GM12891 (cell line): ENCODE results near the gene EML6.

Source experiments
- POLR2A ChIP-seq: IDR thresholded peaks from 2 replicates; pipeline ENCODE4 v1.6.1; 2011; ENCODE audit warnings: low read depth, low read length, control low read depth
- POLR2AphosphoS5 ChIP-seq: IDR thresholded peaks from 2 replicates; pipeline ENCODE4 v1.6.1; 2011; ENCODE audit warnings: low read depth, low read length, control low read depth
- SPI1 ChIP-seq: IDR thresholded peaks from 2 replicates; pipeline ENCODE4 v1.6.1; 2011; ENCODE audit warnings: low read depth, low read length, control low read depth
- TAF1 ChIP-seq: IDR thresholded peaks from 2 replicates; pipeline ENCODE4 v1.6.1; 2011; ENCODE audit warnings: low read depth, low read length, control low read depth

DNA sequence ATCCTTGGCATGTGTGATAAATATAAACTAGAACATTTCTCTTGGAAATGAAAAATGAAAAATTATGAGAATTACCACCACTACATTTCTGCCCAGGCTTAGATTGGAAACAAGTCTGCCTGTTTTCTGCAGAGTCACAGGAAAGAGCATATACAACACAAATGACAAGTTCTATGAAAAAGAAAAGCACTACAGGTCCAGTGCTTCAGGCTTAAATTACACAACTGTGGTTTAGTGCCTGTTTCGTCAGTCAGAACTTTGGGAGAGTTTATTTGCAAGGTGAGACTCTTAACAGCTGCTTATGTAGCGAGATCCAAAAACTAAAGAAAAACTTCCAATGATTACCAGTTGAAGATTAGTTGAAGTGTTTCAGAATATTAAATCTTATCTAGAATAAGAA lies 257.9 kb downstream of the EML6 start:
- no peak for TF ChIP-seq POLR2AphosphoS5
- no peak for TF ChIP-seq POLR2A
- no peak for TF ChIP-seq SPI1
- no peak for TF ChIP-seq TAF1
